Suprapubic skin (tissue), 4 donors: Measurements from ENCODE around the gene GAB1. TPM values are rescaled to one million over a fixed set of nuclear protein-coding genes. Genes with fewer than 3 reads are reported as not detected.

Experiments
- DNase-seq, 2 donors: peaks; one replicate each; pipeline ENCODE4 v3.0.0-alpha.2; 2019; ENCODE audit warnings: low spot score in 2 of 2
- H3K27ac ChIP-seq: fragments of 200-600 bp; sonication (generic); one replicate; pipeline ENCODE4 v1.5.1; 2019
- H3K27me3 ChIP-seq: fragments of 200-600 bp; sonication (generic); one replicate; pipeline ENCODE4 v1.5.1; 2019
- H3K36me3 ChIP-seq: fragments of 200-600 bp; sonication (generic); one replicate; pipeline ENCODE4 v1.5.1; 2019
- H3K4me1 ChIP-seq: fragments of 200-600 bp; sonication (generic); one replicate; pipeline ENCODE4 v1.5.1; 2019
- H3K4me3 ChIP-seq: fragments of 200-600 bp; sonication (generic); one replicate; pipeline ENCODE4 v1.5.1; 2019; ENCODE audit warnings: mild to moderate bottlenecking
- H3K9me3 ChIP-seq: fragments of 200-600 bp; sonication (generic); one replicate; pipeline ENCODE4 v1.5.1; 2019
- CTCF ChIP-seq, 2 donors: fragments of 200-600 bp in 1 of 2; fragments of 450-650 bp in 1 of 2; sonication (generic) in 1 of 2; IDR thresholded peaks; one replicate each; pipeline ENCODE4 v1.5.1; 2016 to 2019; ENCODE audit warnings: antibody characterized with exemption in 2 of 2, mild to moderate bottlenecking in 1 of 2, moderate library complexity in 1 of 2
- EP300 ChIP-seq: sonication (generic); formaldehyde crosslinking; IDR thresholded peaks from one replicate; pipeline ENCODE4 v1.6.1; 2017; ENCODE audit warnings: antibody characterized with exemption
- POLR2A ChIP-seq, 2 donors: fragments of 450-650 bp; IDR thresholded peaks; one replicate each; pipeline ENCODE4 v1.6.1; 2017; ENCODE audit warnings: antibody characterized with exemption in 2 of 2, mild to moderate bottlenecking in 2 of 2, moderate library complexity in 2 of 2
- POLR2AphosphoS5 ChIP-seq, 3 donors: sonication (generic); formaldehyde crosslinking; IDR thresholded peaks; one replicate each; pipeline ENCODE4 v1.6.1; 2017; ENCODE audit warnings: antibody characterized with exemption in 3 of 3
- WGBS: methylation state at CpG from one replicate; pipeline ENCODE4 v1.1.5; 2018; 5-methylcytosine and 5-hydroxymethylcytosine counted together
- total RNA-seq, 4 donors: library from RNA; depleted of rRNA; stranded (reverse); fragments of >200 nt; gene quantifications; one replicate each; pipeline ENCODE4 v1.1.0, GENCODE V29; 2016

GAB1 gene
- total RNA-seq, 4 donors from 2014 or later, result 39.5 to 64.5 (median 46.4) TPM

- Histone ChIP-seq H3K27ac (peak overlapping the region; percentile 34), H3K9me3 (no peaks in the 10 kb centered on the region), H3K36me3 (peaks cover 10% of the 10 kb centered on the region), H3K4me3 (no peak overlapping the region), H3K27me3 (no peaks in the 10 kb centered on the region), H3K4me1 (peaks cover 29% of the 10 kb centered on the region)
- no peak for TF ChIP-seq EP300
- no peak for TF ChIP-seq CTCF (IDR thresholded peaks at IDR 0.05)
- TF ChIP-seq POLR2A (IDR thresholded peaks at IDR 0.05), result no peak
- no peak for TF ChIP-seq POLR2AphosphoS5 (IDR thresholded peaks at IDR 0.05)
- no peak for DNase-seq
- 31% methylated on average over 7 of the region's 7 CpGs for WGBS
Measured at GRCh38 chr4:143411527-143412419, 75.1 kb downstream of the GAB1 start.

- Histone ChIP-seq H3K27ac (peak overlapping the region; percentile 34), H3K4me3 (no peak overlapping the region), H3K27me3 (no peaks in the 10 kb centered on the region), H3K4me1 (peaks cover 26% of the 10 kb centered on the region), H3K9me3 (no peaks in the 10 kb centered on the region), H3K36me3 (peaks cover 14% of the 10 kb centered on the region)
- TF ChIP-seq CTCF (IDR thresholded peaks at IDR 0.05) (no peak), POLR2A (IDR thresholded peaks at IDR 0.05) (no peak), POLR2AphosphoS5 (IDR thresholded peaks at IDR 0.05) (no peak), EP300 (no peak)
- WGBS, result 94% methylated on average over 3 of the region's 3 CpGs
- DNase-seq, result no peak
Measured at GRCh38 chr4:143412420-143412758, 75.7 kb downstream of the GAB1 start.

GRCh38 chr4:143417679-143418403, 81.2 kb downstream of the GAB1 start:
- TF ChIP-seq CTCF (IDR thresholded peaks at IDR 0.05) (no peak), POLR2A (IDR thresholded peaks at IDR 0.05) (no peak), EP300 (no peak), POLR2AphosphoS5 (IDR thresholded peaks at IDR 0.05) (no peak)
- WGBS, result 83% methylated on average over 12 of the region's 12 CpGs
- Histone ChIP-seq H3K36me3 (peaks cover 21% of the 10 kb centered on the region), H3K4me3 (no peak overlapping the region), H3K4me1 (no peaks in the 10 kb centered on the region), H3K9me3 (no peaks in the 10 kb centered on the region), H3K27me3 (no peaks in the 10 kb centered on the region), H3K27ac (no peak overlapping the region)
- no peak for DNase-seq

- Histone ChIP-seq H3K27me3 (no peaks in the 10 kb centered on the region), H3K4me1 (no peaks in the 10 kb centered on the region), H3K27ac (no peak overlapping the region), H3K4me3 (no peak overlapping the region), H3K36me3 (peaks cover 30% of the 10 kb centered on the region), H3K9me3 (no peaks in the 10 kb centered on the region)
- no peak for DNase-seq
- WGBS, result 88% methylated on average over 2 of the region's 2 CpGs
- TF ChIP-seq POLR2AphosphoS5 (IDR thresholded peaks at IDR 0.05) (no peak), CTCF (IDR thresholded peaks at IDR 0.05) (no peak), POLR2A (IDR thresholded peaks at IDR 0.05) (no peak)
Measured at GRCh38 chr4:143420227-143420626, 83.6 kb downstream of the GAB1 start.

GRCh38 chr4:143421609-143422008, 84.9 kb downstream of the GAB1 start:
- WGBS, result 68% methylated on average over 1 of the region's 1 CpG
- DNase-seq, result no peak
- Histone ChIP-seq H3K4me1 (no peaks in the 10 kb centered on the region), H3K4me3 (no peak overlapping the region), H3K9me3 (no peaks in the 10 kb centered on the region), H3K27me3 (no peaks in the 10 kb centered on the region), H3K27ac (no peak overlapping the region), H3K36me3 (peaks cover 27% of the 10 kb centered on the region)
- no peak for TF ChIP-seq CTCF (IDR thresholded peaks at IDR 0.05)
- no peak for TF ChIP-seq EP300
- no peak for TF ChIP-seq POLR2AphosphoS5 (IDR thresholded peaks at IDR 0.05)
- no peak for TF ChIP-seq POLR2A (IDR thresholded peaks at IDR 0.05)
